Lung (tissue), 12 donors: ENCODE results near the gene C20orf173. TPM values are rescaled to one million over a fixed set of nuclear protein-coding genes. Genes with fewer than 3 reads are reported as not detected.

Experiments
- ATAC-seq: fragments of 200-7000 bp; cut with Tn5 transposase; one replicate; pipeline ENCODE4 v1.9.1; 2020; ENCODE audit warnings: moderate number of reproducible peaks; ENCODE audit not compliant: insufficient read depth, low FRiP score
- DNase-seq, 3 donors: peaks; one replicate each; pipeline ENCODE4 v3.0.0-alpha.2; 2013 to 2017
- H3K27ac ChIP-seq, 2 donors: one replicate each; pipeline ENCODE4 v1.5.1; 2013; ENCODE audit warnings: mild to moderate bottlenecking in 2 of 2, moderate library complexity in 2 of 2, control low read depth in 1 of 2, inconsistent platforms in 1 of 2, low read depth in 1 of 2, low read length in 1 of 2
- H3K27me3 ChIP-seq, 3 donors: one replicate each; pipeline ENCODE4 v1.5.1; 2013; ENCODE audit warnings: low read length in 2 of 3; ENCODE audit not compliant: control insufficient read depth in 3 of 3, insufficient read depth in 3 of 3
- H3K36me3 ChIP-seq, 4 donors: one replicate each; pipeline ENCODE4 v1.5.1; 2013; ENCODE audit warnings: low read length in 4 of 4, mild to moderate bottlenecking in 1 of 4, moderate library complexity in 1 of 4; ENCODE audit not compliant: control insufficient read depth in 4 of 4, insufficient read depth in 4 of 4
- H3K4me1 ChIP-seq, 5 donors: one replicate each; pipeline ENCODE4 v1.5.1; 2013; ENCODE audit warnings: low read length in 5 of 5, mild to moderate bottlenecking in 2 of 5, moderate library complexity in 1 of 5; ENCODE audit not compliant: control insufficient read depth in 5 of 5, insufficient read depth in 5 of 5
- H3K4me3 ChIP-seq: one replicate; pipeline ENCODE4 v1.5.1; 2013; ENCODE audit warnings: mild to moderate bottlenecking, control low read depth, moderate library complexity
- H3K9ac ChIP-seq, 2 donors: one replicate each; pipeline ENCODE4 v1.5.1; 2013; ENCODE audit warnings: low read length in 2 of 2, control low read depth in 1 of 2; ENCODE audit not compliant: insufficient read depth in 1 of 2
- H3K9me3 ChIP-seq, 4 donors: one replicate each; pipeline ENCODE4 v1.5.1; 2013; ENCODE audit warnings: low read length in 3 of 4, mild to moderate bottlenecking in 1 of 4, moderate library complexity in 1 of 4; ENCODE audit not compliant: control insufficient read depth in 4 of 4, insufficient read depth in 3 of 4
- CTCF ChIP-seq: IDR thresholded peaks from 2 replicates; pipeline ENCODE4 v1.5.1; 2012; ENCODE audit warnings: mild to moderate bottlenecking; ENCODE audit errors: control extremely low read depth, extremely low read depth
- WGBS, 2 donors: extraction: QIAGEN DNeasy Blood & Tissue Kit; methylation state at CpG; one replicate each; pipeline ENCODE4 v1.1.7; 2013; 5-methylcytosine and 5-hydroxymethylcytosine counted together
- polyA plus RNA-seq, 2 donors: library from polyadenylated mRNA; stranded (reverse); fragments of 200-250 nt; gene quantifications; one replicate each; pipeline ENCODE4 v1.2.1, GENCODE V29; 2013
- total RNA-seq, 2 donors: library from RNA; depleted of rRNA in 1 of 2; stranded (reverse); fragments of >200 nt in 1 of 2; gene quantifications; one replicate each; pipeline ENCODE4 v1.2.1, GENCODE V29; 2014 to 2021
- donor health status: control.
- donor health status: control.
- donor health status: Bipolar disorder and iron deficiency.
- donor health status: healthy.
- donor health status: DM: yes; HTN: yes; CAD: no.

The C20orf173 gene
- total and polyA plus RNA-seq, 4 donors = not detected

DNA sequence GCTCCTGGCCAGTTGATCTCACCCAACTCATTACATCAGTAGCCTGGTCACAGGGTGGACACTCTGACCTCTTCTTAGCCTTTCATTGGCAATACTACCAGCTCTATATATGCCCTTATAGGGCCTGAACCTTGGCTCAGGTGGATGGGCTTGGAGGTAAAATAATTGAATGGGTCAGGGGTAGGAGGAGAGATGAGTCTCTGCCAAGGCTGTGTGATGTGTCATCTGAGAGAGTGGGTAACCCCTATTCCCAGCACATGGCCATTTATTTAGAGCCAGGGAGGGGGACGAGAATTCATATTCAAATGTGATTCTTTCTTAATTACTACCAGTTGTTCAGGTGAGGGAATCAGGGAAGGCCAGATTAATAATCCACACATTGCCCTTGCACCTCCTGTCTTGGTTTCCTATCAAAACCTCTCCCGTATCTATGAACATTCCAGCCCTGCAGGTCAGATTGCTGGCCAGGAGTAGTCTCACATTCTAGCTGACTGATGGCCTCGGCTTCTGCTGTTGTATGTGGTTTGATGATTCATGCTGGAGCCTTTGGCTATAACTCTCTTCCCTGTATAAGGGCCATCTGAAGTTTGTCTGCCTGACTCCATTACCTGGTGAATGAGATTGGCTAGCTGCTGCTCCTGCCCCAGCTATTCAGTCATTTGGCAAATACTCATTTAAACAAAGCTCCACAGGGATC is 13.4 kb downstream of the C20orf173 start:
- H3K4me3 ChIP-seq = no peak overlapping the region
- H3K27me3 ChIP-seq = no peaks in the 10 kb centered on the region
- H3K4me1 ChIP-seq = peaks cover 0 to 8% (median 0%) of the 10 kb centered on the region in 5 donors
- H3K9ac ChIP-seq = no peak overlapping the region
- H3K27ac ChIP-seq = no peak overlapping the region
- no peak for TF ChIP-seq CTCF
- peaks cover 2 to 19% (median 11%) of the 10 kb centered on the region in 4 donors for H3K36me3 ChIP-seq
- DNase-seq (no peak), ATAC-seq (peak; percentile 41)
- WGBS, 2 donors = 78 to 85% methylated on average over 3 of the region's 3 CpGs
- no peaks in the 10 kb centered on the region for H3K9me3 ChIP-seq

GRCh38 chr20:35515341-35515740 is 14.1 kb downstream of the C20orf173 start:
- H3K9me3 ChIP-seq = no peaks in the 10 kb centered on the region
- no peak for TF ChIP-seq CTCF
- H3K4me3 ChIP-seq = no peak overlapping the region
- ATAC-seq = no peak
- WGBS, 2 donors = 94 to 100% methylated on average over 4 of the region's 4 CpGs
- no peak overlapping the region for H3K9ac ChIP-seq
- H3K27me3 ChIP-seq = no peaks in the 10 kb centered on the region
- DNase-seq = no peak
- H3K27ac ChIP-seq = no peak overlapping the region
- H3K36me3 ChIP-seq = peaks cover 4 to 21% (median 12%) of the 10 kb centered on the region in 4 donors
- H3K4me1 ChIP-seq = peaks cover 0 to 8% (median 0%) of the 10 kb centered on the region in 5 donors

DNA sequence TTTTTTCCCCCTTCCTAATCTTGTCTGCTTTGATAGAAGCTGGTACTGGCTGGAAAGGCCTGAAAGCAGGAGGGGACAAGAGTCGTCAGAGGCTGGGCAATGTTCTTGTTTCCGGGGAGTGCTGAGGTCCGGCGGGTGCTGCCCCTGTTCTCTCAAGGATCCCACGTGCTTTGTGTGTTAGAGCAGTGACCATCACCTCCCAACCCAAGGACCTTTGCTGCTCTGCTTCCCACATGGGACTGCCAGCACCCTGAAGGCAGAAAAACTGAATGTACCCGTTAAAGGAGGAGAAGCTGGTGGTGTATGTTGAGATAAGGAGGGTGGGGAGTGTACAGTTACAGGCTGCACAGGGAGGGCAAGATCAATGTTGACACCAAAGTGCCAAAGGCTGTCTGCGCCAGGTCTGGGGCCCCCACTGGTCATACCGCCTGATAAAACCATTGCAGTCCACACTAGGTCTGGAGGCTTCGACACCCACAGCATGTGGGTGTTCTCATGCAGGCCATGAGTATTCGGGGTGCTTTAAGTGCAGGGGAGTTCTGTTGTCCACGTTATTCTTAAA is 15.0 kb downstream of the C20orf173 start:
- H3K4me3 ChIP-seq = no peak overlapping the region
- no peaks in the 10 kb centered on the region for H3K27me3 ChIP-seq
- DNase-seq (no peak), ATAC-seq (no peak)
- 88 to 90% methylated on average over 11 of the region's 11 CpGs for WGBS, 2 donors
- H3K9ac ChIP-seq = no peak overlapping the region
- no peak for TF ChIP-seq CTCF
- no peaks in the 10 kb centered on the region for H3K9me3 ChIP-seq
- peaks cover 0 to 8% (median 0%) of the 10 kb centered on the region in 5 donors for H3K4me1 ChIP-seq
- H3K27ac ChIP-seq = no peak overlapping the region
- H3K36me3 ChIP-seq = peaks cover 12 to 23% (median 15%) of the 10 kb centered on the region in 4 donors
